NCI-H1092 (cell line): ENCODE measurements around the gene SOX11.

Experiments used
- DNase-seq: peaks from one replicate; lab custom pipeline; 2025; lab: John Stamatoyannopoulos, UW

Gene SOX11

DNA sequence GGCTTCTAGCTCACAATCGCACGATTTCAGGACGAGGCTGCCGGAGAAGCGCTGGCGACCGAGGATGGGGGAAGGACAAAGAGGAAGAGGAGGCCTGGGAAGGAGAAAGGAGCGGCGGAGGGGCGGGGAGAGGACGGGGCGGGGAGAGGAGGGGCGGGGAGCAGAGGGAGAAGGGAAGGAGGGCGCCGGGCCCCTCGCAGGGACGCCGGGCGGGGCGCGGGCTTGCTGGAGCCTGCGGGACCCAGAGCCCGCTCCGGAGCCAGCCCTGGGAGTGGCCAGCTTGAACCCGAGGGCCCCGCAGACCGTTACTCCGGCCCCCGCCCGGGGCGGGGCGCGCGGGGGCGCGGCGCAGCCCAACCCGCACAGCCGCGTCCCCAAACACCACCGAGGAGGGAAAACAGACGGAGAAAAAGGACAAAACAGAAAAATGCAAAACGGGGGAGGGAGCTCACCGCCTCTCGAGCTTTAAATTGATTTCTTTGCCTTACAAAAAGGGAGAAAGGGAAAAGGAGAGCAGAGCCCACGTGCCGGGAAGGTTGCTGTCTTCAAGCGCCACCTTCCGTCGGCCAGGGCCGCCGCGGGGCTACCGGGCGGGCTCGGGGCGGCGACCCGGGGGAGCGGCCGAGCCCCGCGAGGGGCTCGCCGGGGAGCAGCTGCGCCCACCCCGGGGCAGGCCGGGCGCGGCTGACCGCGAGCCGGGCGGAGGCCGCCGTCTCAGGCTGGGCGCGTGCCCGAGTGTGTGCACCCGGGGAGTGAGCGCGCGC, 781 bp upstream of the SOX11 start:
- DNase-seq, result peak; percentile 62

DNA sequence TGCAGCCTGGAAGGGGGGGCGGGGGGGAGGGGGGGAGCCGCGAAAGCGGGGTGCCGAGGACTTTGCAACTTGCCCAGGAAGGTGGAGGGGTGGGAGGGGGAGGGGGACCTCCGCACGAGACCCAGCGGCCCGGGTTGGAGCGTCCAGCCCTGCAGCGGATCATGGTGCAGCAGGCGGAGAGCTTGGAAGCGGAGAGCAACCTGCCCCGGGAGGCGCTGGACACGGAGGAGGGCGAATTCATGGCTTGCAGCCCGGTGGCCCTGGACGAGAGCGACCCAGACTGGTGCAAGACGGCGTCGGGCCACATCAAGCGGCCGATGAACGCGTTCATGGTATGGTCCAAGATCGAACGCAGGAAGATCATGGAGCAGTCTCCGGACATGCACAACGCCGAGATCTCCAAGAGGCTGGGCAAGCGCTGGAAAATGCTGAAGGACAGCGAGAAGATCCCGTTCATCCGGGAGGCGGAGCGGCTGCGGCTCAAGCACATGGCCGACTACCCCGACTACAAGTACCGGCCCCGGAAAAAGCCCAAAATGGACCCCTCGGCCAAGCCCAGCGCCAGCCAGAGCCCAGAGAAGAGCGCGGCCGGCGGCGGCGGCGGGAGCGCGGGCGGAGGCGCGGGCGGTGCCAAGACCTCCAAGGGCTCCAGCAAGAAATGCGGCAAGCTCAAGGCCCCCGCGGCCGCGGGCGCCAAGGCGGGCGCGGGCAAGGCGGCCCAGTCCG, 540 bp downstream of the SOX11 start:
- no peak for DNase-seq

- DNase-seq, result no peak
These were observed 1.4 kb downstream of the SOX11 start for GRCh38 chr2:5693287-5694201.

GRCh38 chr2:5694306-5694705, 2.1 kb downstream of the SOX11 start:
- DNase-seq, result no peak

GRCh38 chr2:5695654-5696403, 3.6 kb downstream of the SOX11 start:
- no peak for DNase-seq

GRCh38 chr2:5696404-5696944, 4.3 kb downstream of the SOX11 start:
- no peak for DNase-seq

GRCh38 chr2:5696945-5697521, 4.8 kb downstream of the SOX11 start:
- no peak for DNase-seq

DNA sequence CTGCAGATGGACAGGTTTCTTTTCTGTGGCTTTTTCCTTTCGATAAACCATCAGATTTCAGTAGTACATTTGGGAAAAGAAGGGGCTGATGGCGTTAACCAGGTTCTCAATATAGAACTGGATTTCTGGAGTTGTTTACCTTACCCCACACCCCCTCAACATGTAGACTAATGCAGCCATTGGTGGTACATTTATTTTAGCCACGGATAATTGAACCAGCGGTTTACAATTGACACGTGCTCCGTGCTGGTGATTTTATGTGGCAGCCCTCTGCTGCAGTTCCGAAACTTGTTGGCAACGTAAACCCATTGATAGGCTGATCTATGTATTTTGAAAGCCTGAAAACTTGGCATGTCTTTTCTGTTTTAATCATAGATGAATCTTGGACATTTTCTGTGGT, 5.4 kb downstream of the SOX11 start:
- no peak for DNase-seq

DNA sequence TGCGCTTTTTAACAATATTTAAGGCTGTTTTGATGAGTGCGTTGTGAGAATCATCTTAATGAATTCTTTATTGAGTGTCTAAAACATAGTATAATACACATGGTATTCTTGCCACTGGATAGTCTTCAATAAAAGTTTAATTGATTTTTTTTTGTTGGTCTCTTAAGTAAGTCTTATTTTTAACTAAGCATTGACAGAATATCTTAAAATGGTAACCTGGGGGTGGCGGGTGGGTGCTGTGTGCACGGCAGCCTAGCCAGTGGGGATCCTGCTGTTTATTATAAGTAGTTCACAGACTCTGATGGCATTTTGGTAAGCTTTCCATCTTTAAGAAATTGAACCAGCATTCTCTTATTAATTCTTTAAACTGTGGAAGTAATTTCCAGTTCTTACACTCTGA, 6.0 kb downstream of the SOX11 start:
- DNase-seq, result no peak

DNA sequence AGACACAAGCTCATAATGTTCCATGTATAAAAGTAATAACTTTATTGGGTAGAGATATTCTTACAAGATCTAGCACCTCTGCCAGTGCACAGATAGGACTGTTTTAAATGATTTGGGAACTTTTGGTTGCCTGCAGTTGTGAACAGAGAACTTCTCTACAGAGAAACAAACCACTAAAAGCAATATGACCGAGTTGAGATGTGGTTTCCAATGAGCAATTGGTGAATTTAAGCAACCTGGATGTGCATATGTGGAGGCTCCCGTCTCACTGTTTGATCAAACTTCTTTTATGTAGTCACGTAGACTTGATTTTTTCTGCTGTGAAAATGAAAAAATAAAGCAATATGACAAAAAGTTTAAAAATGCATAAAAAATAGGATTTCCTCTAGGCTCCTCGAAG, 7.8 kb downstream of the SOX11 start:
- DNase-seq, result no peak

DNA sequence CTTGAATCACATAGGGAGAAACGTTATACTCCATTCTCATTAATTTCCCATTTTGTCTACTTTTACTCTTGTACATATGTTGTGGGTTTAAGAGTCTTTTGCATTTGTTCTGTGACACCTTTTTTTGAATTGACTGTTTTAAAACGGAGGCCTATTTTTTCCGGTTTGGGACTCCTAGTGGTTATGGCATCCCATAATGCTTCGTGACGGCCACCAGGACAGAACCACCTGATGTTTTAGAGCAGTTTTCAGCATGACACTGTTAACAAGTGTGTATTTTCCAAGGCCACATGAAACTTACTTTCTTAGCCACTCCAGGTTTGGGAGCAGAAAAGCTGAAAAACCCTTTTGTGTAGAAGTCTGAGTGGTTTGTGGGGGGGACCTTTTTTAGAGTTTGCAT, 8.4 kb downstream of the SOX11 start:
- no peak for DNase-seq

GRCh38 chr2:5701266-5701665, 9.1 kb downstream of the SOX11 start:
- DNase-seq, result no peak

- DNase-seq, result no peak
These were observed 11.0 kb downstream of the SOX11 start for GRCh38 chr2:5703166-5703565.

DNA sequence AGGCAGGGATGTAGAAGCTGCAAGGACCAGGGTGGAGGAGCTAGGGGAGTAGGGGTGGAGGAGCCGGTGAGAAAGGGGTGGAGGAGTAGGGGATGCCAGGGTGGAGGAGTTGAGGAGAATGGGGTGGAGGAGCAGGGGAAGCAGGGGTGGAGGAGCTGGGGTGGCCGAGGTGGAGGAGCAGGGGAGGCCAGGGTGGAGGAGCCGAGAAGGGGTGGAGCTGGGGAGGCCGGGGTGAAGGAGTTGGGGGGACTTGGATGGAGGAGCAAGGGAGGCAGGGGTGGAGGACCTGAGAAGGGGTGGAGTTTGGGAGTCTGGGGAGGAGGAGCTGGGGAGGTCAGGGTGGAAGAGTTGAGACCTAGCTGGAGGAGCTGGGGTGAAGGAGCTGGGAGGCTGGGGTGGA, 13.3 kb downstream of the SOX11 start:
- DNase-seq, result no peak

- DNase-seq, result no peak
These were observed 14.7 kb downstream of the SOX11 start for GRCh38 chr2:5706717-5707455.

GRCh38 chr2:5710615-5711014, 18.4 kb downstream of the SOX11 start:
- DNase-seq, result no peak

DNA sequence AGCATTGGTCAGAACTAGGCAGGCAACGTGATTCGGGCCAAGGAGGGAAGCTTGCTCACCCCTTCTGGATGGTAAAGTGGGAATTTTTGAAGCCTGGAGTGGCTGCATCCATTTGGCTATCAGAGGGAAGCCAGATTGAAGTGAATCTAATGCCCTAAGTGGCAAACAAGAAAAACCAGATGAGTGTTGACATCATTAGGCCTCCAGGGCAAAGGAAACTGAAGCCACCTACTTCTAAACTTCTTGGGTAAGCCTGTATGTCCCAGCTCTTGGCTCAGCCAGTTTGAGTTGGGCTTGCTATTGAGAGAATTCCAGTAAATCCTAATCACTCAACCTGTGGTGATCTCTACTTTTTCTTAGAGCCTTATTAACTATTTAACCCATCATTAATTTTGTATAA, 20.9 kb downstream of the SOX11 start:
- DNase-seq, result no peak

DNA sequence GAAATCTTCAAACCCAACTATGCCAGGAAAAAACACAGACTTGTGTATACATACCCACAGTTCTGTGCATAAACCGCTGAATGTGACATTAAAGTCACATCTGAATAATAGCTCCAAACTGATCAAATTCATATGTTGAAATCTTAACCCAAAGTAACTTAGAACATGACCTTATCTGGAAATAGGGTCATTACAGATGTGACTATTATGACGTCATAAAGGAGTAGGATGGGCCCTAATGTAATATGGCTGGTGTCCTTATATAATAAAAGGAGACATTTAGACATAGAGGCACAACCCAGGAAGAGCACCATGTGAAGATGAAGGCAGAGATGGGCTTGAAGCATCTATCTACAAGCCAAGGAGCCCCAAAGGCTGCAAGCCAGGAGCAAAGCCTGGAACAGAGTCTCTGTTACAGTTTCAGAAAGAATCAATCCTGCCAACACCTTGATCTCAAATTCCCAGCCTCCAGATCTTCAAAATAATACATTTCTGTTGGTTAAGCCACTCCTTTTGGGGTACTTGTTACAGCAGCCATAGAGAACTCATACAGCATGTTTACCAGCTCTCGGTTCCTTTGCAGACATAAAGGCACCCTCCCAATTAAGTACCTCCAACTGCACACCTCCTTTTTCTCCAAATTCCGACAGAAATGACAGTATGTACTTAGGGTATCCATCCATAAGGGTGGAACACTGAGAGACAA, 27.6 kb downstream of the SOX11 start:
- DNase-seq, result no peak

DNA sequence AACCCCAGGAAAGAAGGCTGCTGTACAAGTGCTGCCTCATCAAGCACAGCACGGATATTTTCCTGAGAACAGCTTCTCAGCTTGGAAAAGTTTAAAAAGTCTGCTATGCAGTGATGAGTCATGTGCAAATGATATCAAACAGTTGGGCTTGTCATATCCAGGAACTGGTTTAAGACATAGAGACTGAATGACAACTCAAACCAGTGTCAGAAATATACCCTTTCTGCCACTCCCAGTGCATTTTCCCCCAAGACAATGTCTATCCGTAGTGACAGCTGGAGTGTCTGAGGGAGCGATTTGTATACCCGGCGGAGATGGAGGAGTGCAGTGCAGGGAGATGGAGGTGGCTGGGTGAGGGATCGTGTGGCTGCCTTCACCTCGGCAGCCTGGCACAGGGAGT, 28.2 kb downstream of the SOX11 start:
- DNase-seq, result no peak

- DNase-seq, result no peak
These were observed 30.1 kb downstream of the SOX11 start for GRCh38 chr2:5722236-5722635.
